SK-N-SH (cell line): ENCODE data around the gene FOXF2.

Experiments used
- CTCF ChIP-seq: fragments of 200-600 bp; sonication (generic); IDR thresholded peaks from 2 replicates; pipeline ENCODE4 v1.6.1; 2017; ENCODE audit warnings: antibody characterized with exemption, mild to moderate bottlenecking, moderate library complexity
- NFIC ChIP-seq: IDR thresholded peaks from 2 replicates; pipeline ENCODE4 v1.4.0; 2012; ENCODE audit warnings: borderline replicate concordance

GRCh38 chr6:1384549-1385128 is 4.7 kb upstream of the FOXF2 start:
- TF ChIP-seq NFIC (no peak), CTCF (no peak)
